NCI-H187 treated with DMSO at 0.1 percent for 48 hours (cell line): Measurements from ENCODE around the gene CA11.

ENCODE experiments used
- DNase-seq: peaks from one replicate; lab custom pipeline; 2025; lab: John Stamatoyannopoulos, UW

The CA11 gene

DNA sequence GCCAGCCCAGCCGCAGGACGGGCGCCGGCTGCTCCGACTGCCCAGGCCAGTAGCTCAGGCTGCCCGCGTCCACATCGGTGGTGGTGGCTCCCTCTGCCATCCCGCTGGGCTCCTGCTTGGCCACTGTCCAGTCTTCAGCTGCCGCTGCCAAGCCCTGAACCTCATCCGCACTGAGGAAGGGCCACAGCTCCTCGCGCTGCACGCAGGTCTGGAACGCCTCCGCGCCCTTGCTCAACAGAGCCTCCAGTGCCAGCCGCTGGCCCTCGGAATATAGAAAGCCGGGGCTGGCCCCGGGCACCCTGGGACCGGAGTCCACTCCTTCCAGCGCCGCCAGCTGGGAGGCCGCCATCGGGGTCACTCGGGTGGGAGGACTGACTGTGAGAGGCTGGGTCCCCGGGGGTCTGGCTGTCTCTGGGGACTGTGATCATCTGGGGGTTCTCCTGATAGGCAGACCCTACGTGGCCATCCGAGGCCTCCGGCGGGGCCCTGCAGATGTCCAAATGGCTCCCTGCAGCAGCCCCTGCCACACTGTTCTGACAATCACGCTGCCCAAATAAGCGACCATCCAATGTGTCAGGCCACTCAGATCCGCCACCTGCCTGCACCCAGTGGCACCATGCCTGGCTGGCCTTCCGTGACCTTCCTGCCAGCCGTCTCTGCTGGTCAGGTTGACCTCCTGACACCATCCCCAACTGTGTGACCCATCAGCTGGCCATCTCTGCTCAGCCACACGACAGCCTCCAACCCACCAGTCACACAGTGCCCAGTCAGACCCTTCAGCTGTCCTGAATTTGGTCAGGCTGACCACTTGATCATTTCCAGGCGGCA, 32.7 kb downstream of the CA11 start:
- DNase-seq = no peak

DNA sequence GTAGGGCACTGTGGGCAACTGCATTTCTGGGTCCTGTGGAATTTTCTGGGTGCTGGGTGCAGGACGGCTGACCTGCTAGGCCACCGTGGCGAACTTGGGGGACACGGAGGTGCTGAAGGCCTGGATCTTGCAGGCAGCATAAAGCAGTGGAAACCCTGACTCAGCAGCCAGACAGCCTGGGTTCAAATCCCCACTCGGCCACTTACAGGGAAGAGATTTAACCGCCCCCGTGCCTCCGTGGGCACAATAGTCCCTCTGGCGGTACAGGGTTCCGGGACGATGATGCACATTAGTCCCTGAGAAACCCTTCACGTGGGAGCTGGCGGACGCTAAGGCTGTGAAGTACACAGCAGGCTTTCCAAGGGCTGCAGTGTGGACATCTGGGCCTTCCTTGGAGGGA, 34.1 kb downstream of the CA11 start:
- DNase-seq = no peak

DNA sequence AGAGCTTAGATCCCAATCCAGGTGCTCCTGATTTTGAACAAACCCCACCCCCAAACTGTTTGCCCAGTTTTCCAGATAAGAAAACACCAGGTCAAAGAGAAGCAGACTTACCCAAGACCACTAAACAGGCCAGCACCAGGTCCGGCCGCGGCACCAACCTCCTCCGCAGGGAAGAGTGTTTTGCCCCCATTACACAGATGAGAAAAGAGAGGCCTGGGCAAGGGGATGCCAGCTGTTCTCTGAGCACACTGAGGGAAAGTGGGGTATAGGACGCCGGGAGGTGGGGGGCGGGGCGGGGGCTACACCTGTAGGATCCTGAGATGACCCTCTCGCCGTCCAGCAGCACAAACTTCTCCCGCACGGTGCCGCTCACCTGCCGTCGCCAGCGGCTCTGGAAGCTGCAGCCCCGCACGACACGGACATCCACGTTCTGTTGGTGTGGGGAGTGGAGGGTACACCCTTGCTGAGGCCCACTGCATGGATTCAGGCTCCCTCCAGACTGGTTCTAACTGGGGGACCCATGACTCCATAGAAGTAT, 36.3 kb downstream of the CA11 start:
- no peak for DNase-seq

DNA sequence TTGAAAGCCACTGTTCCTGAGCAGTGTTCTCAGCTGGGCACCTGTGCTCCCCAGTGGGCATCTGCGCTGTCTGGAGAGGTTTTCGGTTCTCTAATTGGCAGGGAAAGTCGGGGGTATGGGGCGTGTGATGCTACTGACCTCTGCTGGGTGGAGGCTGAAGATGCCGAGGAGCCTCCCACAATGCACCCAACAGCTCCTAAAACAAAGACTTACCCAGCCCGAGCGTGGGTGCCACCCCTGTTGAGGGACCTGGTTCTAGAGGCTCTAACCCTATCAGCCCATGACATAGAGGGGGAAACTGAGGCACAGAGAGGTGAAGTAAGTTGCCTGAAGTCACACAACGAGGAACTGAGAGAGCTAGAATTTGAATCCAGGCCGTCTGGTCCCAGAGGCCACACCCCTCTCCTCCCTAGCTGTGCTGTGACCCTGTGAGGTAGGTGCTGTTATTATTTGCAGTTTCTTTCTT, 37.2 kb downstream of the CA11 start:
- DNase-seq = no peak

DNA sequence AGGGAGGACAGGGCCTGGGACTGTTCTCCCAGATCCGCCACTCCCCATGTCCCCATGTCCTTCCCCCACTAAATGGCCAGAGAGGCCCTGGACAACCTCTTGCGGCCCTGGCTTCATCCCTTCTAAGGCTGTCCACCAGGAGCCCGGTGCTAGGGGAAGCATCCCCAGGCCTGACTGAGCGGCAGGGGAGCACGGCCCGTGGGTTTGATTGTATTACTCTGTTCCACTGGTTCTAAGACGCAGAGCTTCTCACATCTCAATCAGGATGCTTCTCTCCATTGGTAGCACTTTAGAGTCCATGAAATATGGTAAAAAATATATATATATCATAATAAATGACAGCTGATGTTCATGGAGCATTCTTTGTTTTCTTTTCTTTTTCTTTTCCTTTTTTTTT, 38.6 kb downstream of the CA11 start:
- no peak for DNase-seq

- no peak for DNase-seq
Measured at GRCh38 chr19:48606463-48607358, 39.3 kb downstream of the CA11 start, which contains the start of gene SPACA4. TSS of gene SPACA4 (plus strand) at chr19:48606742. CDS start at chr19:48606979, 237 bp downstream.

DNA sequence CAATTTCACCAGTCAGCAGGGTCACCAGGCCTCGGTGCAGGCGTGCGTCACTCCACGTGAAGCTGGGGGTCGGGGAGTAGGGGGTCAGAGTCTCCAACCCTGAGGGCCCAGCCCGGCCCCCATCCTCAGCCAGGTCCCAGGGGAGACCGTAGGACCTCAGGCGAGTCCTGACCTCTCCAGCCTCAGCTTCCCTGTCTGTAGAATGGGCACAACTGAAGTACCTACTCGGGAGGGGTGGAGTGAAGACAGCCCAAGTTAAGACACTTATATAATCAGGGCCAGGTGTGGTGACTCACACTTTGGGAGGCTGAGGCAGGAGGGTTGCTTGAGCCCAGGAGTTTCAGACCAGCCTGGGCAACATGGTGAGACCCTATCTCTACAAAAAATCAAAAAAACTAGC, 42.1 kb downstream of the CA11 start:
- no peak for DNase-seq

DNA sequence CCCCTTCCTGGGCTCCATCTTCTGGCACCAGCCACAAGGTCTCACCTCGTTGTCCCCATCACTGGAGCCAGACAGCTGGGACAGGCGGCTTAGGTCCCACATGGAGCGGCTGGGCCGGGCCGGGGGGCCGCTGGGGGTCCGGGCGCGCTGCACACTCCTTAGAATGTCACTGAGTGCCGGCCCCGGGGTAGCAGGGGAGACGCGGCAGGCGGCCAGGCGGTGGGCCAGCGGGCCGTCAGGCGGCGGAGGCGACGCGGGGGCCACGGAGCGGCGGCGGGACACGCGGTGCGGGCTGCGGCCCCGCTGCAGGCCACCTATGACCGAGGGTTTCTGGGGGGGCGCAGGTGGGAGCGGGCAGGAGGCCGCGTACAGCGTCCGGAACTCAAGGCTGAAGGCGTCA, 42.5 kb downstream of the CA11 start:
- DNase-seq = no peak

DNA sequence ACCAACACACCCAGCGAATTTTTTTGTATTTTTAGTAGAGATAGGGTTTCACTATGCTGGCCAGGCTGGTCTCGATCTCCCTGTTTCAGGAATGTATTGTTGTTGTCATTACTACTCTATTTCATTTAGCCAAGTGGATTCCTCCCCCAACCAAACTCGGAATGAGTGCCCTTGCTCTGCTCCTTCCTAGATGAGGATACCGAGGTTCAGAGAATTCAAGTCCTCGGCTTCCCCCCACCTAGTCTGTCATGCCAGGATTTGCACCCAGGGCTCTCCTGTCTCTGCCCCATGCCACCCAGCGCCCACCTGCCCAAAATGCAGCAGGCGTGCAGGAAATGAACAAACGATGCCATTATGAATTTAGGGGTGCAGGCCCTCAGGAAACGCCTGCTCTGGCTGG, 43.0 kb downstream of the CA11 start:
- no peak for DNase-seq

DNA sequence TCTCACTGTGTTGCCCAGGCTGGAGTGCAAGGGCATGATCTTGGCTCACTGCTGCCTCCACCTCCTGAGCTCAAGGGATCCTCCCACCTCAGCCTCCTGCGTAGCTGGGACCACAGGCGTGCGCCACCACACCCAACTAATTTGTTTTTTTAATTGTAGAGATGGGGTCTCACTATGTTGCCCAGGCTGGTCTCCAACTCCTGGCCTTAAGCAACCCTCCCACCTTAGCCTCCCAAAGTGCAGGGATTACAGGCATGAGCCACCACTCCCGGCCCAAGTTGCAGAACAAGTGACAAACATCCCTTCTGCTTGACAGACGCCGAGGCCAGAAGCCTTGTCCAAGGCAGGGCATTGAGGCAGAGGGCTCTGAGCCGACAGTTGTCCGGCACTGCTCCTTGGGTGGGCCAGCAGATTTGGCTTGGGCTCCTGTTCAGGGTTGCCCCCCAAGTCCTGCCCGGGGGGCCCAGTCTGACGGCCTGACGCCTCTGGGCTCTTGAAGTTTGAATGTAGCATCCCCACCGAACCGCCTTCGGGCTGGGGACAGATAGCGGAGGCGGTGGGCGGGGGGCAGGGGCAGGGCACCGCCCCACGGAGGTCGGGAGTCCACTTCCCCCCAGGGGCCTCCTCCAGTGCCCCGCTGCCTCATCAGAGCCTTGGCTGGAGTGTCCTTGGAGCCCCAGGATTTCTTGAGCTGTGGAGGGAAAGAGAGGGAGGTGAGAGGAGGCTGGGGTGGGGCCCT, 45.1 kb downstream of the CA11 start:
- no peak for DNase-seq

- DNase-seq = no peak
Measured at GRCh38 chr19:48598996-48599700, 46.8 kb downstream of the CA11 start.

GRCh38 chr19:48596679-48597465, 49.1 kb downstream of the CA11 start:
- no peak for DNase-seq

DNA sequence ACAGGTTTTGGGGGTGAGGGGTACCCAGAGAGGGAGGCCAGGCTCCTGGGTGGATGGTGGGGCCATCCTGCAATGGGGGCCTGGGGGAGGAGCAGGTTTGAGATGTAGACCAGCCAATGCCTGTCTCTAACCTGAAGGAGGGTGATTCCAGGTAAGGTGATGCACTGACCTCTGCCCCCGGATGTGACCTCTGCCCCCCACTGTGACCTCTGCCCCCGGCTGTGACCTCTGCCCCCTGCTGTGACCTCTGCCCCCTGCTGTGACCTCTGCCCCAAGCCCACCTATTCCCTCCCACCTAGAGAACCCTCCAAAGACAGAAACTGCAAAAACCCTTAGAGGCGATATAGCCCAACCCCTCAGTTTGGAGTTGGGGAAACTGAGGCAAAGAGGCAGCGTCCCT, 49.8 kb downstream of the CA11 start:
- DNase-seq = no peak

DNA sequence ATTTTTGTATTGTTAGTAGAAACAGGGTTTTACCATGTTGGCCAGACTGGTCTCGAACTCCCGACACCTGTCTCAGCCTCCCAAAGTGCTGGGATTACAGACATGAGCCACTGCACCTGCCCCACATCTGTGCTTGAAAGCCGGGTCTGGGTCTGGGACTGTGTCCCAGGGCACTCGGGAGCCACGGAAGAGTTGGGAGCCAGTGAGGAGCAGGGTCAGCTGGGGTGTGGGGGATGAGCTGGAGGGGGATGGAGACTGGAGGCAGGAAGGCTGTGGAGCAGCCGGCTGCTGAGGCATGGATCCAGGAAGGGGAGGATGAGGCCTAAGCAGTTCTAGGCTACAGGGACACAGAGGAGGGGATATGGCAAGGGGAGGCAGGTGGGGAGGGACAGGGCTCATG, 50.2 kb downstream of the CA11 start:
- no peak for DNase-seq

DNA sequence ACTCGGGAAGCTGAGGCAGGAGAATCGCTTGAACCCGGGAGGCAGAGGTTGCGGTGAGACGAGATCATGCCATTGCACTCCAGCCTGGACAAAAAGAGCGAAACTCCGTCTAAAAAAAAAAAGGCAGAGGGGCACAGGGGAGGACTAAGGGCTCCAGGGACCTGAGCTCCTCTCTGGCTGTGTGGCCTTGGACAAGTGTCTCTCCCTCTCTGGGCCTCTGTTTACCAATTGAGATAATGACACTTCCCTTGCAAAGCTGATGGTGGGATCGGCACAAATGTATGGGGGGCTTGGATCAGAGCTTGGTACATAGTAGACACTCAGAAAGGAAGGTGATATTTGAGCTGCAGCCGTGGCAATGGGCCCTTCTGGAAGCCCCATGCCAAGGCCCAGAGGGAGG, 50.8 kb downstream of the CA11 start:
- no peak for DNase-seq

GRCh38 chr19:48591021-48591420, 55.0 kb downstream of the CA11 start:
- DNase-seq = no peak

DNA sequence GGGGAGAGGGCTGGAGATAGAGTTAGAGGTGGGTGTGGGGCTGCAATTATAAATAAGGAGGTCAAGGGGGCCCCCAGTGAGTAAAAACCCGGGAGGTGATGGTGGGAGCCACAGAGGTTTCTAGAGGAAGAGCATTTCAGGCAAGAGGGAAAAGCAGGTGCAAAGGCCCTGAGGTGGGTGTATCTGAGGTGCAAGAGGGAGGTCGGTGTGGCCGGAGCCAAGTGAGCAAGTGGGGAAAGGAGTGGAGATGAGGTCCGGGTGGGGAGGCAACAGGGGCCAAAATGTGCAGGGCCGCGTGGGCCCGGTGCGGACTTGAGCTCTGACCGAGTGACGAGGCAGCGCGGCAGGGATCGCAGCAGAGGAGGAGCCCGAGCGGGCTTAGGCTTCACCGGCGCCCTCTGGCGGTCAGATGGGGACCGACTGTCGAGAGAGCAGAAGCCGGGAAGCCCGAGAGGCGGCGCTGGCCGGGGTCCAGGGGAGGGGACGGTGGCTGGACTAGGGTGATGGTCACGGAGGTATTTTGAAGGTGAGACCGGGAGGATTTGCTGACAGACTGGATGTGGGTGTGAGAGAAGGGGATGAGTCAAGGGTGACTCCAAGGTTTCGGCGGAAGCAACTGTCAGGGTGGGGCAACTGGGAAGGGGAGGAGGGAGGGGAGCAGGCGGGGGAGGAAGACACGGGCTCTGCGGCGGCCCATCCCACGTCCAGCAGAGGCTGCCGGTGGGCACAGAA, 57.2 kb downstream of the CA11 start:
- DNase-seq = no peak
